Measurements from ENCODE around the gene COL1A1. TPM values are rescaled to one million over a fixed set of nuclear protein-coding genes. Genes with fewer than 3 reads are reported as not detected.

COL1A1 gene
- total and polyA plus RNA-seq, 9 donors, result 71.2 to 1,087 (median 523) TPM

GRCh38 chr17:50221266-50221863, 19.9 kb upstream of the COL1A1 start:
- no peaks in the 10 kb centered on the region for H3K27me3 ChIP-seq
- H3K9me3 ChIP-seq, result no peaks in the 10 kb centered on the region
- peak overlapping the region; percentile 33 to 53 for H3K27ac ChIP-seq
- intact Hi-C loops (cut with DNase I), result loop anchor here in 1 of 4 donors (5.0 kb wide), 1 partner anchor 36 kb away; no protein-coding TSS in a partner anchor
- no peaks in the 10 kb centered on the region for H3K36me3 ChIP-seq
- WGBS, 3 donors, result 79 to 81% (median 80%) methylated on average over 9 of the region's 9 CpGs
- peak in 1 of 5 donors; percentile 54 for DNase-seq
- H3K4me3 ChIP-seq, result no peak overlapping the region
- TF ChIP-seq CTCF (IDR thresholded peaks at IDR 0.05) (no peak), POLR2A (IDR thresholded peaks at IDR 0.05) (no peak), EP300 (IDR thresholded peaks at IDR 0.05) (no peak)
- peaks cover 16% of the 10 kb centered on the region for H3K4me1 ChIP-seq (ENCODE audit: insufficient read depth)

DNA sequence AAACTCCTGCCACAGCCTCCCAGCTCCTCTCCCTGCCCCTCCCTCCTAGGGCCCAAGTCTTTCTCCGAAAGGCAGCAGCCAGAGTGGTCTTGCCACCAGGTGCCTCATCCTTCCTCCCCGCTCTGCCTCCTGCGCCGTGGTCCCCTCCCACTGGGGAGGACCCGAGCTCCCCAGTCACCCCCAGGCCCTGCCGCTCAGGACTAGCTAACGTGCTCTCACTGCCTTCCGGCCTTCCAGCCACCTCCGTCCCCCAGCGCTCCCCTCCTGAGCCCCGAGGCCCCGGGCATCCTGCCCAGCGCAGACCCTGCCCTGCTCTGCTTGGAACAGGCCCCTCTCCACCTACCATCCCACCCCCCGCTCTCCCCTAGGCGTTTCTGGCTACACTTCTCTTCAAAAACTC, 19.4 kb upstream of the COL1A1 start:
- Histone ChIP-seq H3K4me1 (ENCODE audit: insufficient read depth) (peaks cover 16% of the 10 kb centered on the region), H3K4me3 (no peak overlapping the region), H3K9me3 (no peaks in the 10 kb centered on the region), H3K27ac (peak overlapping the region in 1 of 2 donors; percentile 78), H3K27me3 (no peaks in the 10 kb centered on the region), H3K36me3 (no peaks in the 10 kb centered on the region)
- intact Hi-C loops (cut with DNase I), result loop anchor here in 1 of 4 donors (5.0 kb wide), 1 partner anchor 36 kb away; no protein-coding TSS in a partner anchor
- DNase-seq, result peak in 3 of 5 donors; percentile 34 to 56 (median 52)
- 80 to 88% (median 84%) methylated on average over 15 of the region's 15 CpGs for WGBS, 3 donors
- TF ChIP-seq CTCF (IDR thresholded peaks at IDR 0.05) (no peak), EP300 (IDR thresholded peaks at IDR 0.05) (no peak), POLR2A (IDR thresholded peaks at IDR 0.05) (no peak)

- Histone ChIP-seq H3K36me3 (no peaks in the 10 kb centered on the region), H3K27ac (peak overlapping the region; percentile 28 to 78), H3K27me3 (no peaks in the 10 kb centered on the region), H3K4me3 (no peak overlapping the region), H3K4me1 (ENCODE audit: insufficient read depth) (peaks cover 16% of the 10 kb centered on the region), H3K9me3 (no peaks in the 10 kb centered on the region)
- intact Hi-C loops (cut with DNase I), result loop anchor here in 1 of 4 donors (5.0 kb wide), 1 partner anchor 37 kb away; no protein-coding TSS in a partner anchor
- DNase-seq, result peak in 1 of 5 donors; percentile 30
- 16 to 23% (median 17%) methylated on average over 4 of the region's 4 CpGs for WGBS, 3 donors
- TF ChIP-seq POLR2A (IDR thresholded peaks at IDR 0.05) (no peak), CTCF (IDR thresholded peaks at IDR 0.05) (no peak), EP300 (IDR thresholded peaks at IDR 0.05) (no peak)
Observed at GRCh38 chr17:50219939-50220465, 18.6 kb upstream of the COL1A1 start.

DNA sequence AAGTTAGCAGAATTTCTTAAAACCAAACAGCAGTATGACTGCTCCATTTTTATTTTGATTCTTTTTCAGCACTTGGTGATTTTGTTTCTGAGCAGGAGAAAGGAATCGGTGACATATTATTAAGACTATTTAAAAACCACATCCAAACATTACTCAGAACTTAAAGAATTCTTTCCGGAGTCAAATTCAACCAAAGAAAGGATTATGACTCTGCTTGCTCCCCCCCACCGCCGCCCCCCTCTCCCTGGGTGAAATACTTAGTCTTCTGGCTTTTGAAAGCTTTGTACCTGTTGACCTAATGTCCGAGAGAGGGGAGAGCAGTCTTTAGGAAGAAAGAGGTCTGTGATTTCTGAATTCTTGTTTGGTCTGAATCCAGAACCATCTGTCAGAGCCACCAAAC, 17.9 kb upstream of the COL1A1 start:
- Histone ChIP-seq H3K4me3 (no peak overlapping the region), H3K27me3 (no peaks in the 10 kb centered on the region), H3K9me3 (no peaks in the 10 kb centered on the region), H3K4me1 (ENCODE audit: insufficient read depth) (peaks cover 20% of the 10 kb centered on the region), H3K36me3 (no peaks in the 10 kb centered on the region), H3K27ac (peak overlapping the region; percentile 28 to 78)
- no peak for TF ChIP-seq POLR2A (IDR thresholded peaks at IDR 0.05)
- no peak for TF ChIP-seq EP300 (IDR thresholded peaks at IDR 0.05)
- TF ChIP-seq CTCF (IDR thresholded peaks at IDR 0.05), result no peak
- WGBS, 3 donors, result 23 to 35% (median 25%) methylated on average over 5 of the region's 5 CpGs
- DNase-seq, result peak in 1 of 5 donors; percentile 27
- intact Hi-C loops (cut with DNase I), result no loop called here

Data from ovary (tissue), 9 donors.